Hematopoietic multipotent progenitor cell treated with erythropoietin and hydrocortisone succinate and interleukin-3 and kit ligand, for 4 days (in vitro differentiated cells): ENCODE data around the gene ZNHIT3.
A peak's percentile ranks its signal among the peaks of the same experiment; 100 is the strongest.
"Not testable (repeated sequence)": the region's sequence is repeated elsewhere in the genome, so short reads cannot be mapped to it uniquely, and the experiment has no call there.

Experiments used
- DNase-seq: peaks from one replicate; pipeline ENCODE4 v3.0.0-alpha.2; 2015

The ZNHIT3 gene

GRCh38 chr17:36485027-36485426 is 1.5 kb upstream of the ZNHIT3 start:
- DNase-seq = no peak

GRCh38 chr17:36485805-36486203 is 677 bp upstream of the ZNHIT3 start:
- no peak for DNase-seq

DNA sequence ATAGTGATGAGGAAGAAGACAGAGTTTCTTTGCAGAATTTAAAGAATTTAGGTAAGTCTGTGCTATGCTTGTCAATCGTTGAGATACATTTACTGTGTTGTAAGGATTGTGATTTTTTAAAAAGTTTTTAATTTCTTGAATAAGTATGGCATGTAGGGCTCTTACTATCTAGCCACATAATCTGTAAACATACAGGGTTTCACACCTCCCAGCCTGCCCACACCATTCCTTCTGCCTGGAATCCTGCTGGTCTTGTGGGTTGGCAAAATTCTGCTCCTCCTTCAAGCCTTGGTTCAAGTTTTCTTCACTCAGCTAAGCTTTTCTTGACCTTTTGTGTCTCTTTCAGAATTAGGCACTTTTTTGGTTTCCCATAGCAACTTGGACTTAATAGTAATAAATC is 7.5 kb downstream of the ZNHIT3 start:
- no peak for DNase-seq

- DNase-seq = no peak
Measured at GRCh38 chr17:36494674-36495073, 8.2 kb downstream of the ZNHIT3 start.

- peak; percentile 32 for DNase-seq
Measured at GRCh38 chr17:36495076-36495578, 8.6 kb downstream of the ZNHIT3 start.

GRCh38 chr17:36496018-36496789 is 9.7 kb downstream of the ZNHIT3 start:
- no peak for DNase-seq

DNA sequence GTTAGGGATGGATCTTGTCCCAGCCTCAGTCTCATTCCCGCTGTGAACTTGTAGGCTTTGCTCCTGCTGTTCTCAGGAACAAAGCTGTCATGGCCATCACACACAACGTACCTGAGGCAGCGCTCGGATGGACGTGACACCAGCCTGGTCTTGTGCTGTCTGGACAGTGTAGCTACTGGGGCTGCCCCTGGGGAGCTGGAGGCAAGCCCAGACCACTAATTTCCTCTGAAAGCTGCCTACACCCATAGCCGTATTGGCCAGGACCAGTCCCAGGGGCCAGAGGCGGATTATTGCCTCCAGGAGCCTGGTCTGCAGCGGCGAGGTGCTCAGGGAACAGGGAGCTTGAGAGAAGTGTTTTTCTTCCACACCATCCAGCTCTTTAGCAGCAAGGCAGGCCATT is 11.7 kb downstream of the ZNHIT3 start:
- no peak for DNase-seq

DNA sequence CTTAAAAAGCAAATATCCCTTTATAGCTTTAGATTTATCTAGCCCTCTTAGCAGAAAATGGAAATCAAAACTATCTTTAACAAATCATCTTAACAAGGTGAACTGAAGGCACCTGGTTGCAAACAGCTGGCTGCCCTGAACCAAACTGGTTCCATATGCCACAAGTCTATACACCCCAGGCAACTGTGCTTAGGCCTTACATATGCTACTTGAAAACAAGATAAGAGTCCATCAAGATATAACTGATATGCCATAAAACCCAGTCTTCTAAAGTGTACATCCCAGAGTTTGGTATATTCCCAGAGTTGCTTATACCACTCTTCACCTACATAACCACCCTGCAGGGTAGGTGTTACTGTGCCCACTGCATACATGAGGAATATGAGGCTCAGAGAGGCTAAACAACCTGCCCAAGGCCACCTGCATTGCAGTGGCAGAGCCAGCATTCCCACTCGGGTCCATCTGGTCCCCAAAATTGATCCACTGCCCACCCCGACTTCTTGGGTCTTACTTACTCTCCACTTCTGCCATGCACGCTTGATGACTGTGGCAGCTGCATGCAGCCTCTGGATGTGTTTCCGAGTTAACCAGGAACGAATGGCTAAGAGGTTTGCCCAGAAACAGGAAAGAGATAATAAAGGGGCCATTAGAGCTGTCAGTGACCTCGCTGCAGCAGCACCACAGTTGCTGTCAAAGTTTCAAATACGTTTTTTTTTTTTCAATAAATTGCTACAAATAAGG is 12.2 kb downstream of the ZNHIT3 start:
- no peak for DNase-seq

DNA sequence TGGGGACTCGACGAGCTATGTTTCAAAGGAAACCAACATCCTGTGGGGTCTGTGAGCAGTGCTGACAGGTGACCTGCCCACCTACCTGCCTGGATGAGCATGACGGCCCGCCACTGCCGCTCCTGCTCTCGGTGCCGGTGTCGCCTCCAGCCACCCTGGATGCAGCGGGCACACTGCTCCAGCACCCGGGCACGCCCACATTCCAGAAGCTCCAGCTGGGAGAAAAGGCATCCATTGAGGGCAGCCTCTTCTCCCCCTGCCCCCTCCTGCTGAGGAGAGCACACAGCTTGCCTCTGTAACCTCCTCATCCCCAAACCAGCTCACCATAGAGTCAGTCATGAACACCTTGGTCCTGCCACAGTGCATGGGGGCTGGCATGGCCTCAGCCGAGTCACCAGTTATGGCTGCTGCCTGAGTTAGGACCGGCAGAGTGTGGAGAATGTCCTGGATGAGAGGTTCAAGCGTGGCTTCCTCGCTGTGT is 14.3 kb downstream of the ZNHIT3 start:
- no peak for DNase-seq

DNA sequence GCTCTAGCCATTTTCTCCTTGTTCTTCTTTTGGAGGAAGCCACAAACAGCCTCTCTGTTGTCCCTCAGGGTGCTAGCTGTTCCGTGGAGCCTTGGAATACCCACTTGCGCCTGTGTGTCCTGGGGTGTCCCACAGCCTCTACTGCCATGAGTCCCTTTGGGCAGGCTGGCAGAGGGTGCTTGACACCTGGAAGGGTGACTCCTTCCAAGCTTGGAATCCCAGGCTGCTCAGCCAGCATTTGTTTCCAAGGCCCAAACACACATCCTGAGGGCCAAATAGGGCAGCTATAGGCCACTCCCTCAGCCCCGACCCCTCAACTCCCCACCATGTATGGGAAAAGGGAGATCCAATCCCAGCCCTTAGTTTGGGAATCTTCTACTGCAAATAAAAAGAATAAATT is 14.9 kb downstream of the ZNHIT3 start:
- no peak for DNase-seq

DNA sequence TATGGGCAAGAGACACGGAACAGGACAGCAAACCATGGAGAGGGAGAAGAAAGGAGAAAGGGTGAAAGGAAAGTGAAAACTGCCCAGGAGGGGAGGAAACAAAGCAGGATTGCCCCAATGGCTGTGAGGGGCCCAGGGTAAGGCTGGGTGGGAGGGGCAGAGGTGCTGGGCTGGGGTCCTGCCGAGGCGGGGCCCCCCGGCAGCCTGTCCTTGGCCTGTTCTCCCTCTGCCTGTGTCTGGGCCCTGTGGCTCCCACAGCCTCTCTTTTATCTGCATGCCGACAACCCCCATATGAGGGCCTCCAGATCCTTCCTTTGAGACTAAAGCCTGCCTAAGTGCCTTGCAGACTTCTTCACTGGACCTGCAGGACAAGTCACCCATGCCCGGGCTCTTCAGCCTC is 15.5 kb downstream of the ZNHIT3 start:
- no peak for DNase-seq

DNA sequence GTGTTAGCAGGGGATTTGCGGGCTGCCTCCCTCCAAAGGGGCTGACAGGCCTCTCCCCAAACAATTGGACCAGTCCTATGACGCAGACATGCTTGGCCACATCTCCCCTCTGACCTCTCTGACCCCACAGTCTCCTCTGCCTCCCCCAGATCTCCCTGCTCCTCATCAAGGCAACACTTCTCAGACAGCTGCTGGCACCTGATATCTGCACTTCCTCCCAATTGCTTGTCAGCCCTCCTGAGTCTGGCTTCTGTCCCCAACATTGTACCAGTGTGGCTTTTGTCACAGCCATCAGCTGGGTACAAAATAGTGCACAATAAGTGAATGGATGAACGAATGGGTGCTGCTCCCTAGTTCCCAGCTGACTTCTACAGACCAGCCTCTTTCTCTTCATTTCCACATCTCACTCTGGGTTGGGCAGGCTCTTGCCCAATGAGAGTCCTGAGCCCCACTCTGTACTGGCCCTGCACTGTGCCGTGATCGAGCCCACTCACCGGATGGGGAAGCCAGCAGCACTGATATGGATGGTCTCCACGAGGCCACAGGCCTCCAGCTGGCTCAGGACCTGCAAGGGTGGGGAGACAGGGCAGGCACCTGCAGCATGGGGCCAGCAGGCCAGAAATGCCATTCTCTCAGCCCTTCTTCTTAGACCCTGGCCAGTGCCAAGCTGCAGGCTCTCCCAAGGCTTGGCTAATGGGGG is 17.1 kb downstream of the ZNHIT3 start:
- DNase-seq = no peak

- DNase-seq = no peak
Measured at GRCh38 chr17:36504156-36504545, 17.7 kb downstream of the ZNHIT3 start.

DNA sequence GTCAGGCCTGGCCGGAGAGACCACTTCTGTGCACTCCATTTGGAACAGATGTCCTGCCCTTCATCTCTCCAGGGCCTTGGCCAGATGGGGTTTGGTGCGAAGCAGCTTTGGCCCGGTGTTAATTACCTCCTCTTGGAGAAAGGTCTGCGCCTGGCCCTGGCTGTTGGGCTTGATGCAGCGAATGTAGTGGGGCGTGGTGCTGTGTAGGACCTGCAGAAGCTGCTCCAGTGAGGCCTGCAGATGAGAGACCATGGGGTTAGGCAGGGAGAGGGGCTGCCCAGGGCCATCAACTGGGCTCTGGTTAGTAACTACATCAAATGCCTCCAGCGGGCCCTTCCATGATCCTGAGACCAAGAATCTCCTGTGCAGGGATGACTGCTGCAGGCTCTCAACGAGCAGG is 18.7 kb downstream of the ZNHIT3 start:
- no peak for DNase-seq

DNA sequence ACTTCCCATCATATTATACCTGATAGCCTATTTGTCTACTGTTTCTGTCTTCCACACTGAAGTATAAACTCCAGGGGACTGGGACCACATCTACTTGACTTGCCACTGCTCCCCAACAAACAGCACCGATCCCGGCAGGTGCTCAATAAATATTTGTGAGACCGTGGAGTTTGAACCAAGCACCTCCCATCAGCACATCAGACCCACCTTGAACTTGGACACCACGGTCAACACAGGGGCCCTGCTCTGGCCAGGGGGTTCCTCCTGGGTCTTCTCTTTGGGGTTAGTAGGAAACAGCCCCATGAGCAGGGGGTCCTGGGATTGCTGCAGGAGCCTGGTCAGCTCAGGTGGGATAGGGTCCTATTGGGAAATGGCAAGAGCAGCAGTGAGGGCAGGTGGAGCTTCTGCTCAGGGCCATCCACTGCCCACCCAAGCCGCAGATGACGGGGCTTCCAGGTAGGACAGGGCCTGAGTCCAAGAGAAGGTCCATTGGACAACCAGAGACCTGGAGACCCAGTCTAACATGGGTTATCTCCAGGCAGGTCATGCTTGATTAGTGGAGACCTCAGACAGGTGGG is 19.9 kb downstream of the ZNHIT3 start:
- DNase-seq = no peak

GRCh38 chr17:36506831-36507230 is 20.4 kb downstream of the ZNHIT3 start:
- no peak for DNase-seq

DNA sequence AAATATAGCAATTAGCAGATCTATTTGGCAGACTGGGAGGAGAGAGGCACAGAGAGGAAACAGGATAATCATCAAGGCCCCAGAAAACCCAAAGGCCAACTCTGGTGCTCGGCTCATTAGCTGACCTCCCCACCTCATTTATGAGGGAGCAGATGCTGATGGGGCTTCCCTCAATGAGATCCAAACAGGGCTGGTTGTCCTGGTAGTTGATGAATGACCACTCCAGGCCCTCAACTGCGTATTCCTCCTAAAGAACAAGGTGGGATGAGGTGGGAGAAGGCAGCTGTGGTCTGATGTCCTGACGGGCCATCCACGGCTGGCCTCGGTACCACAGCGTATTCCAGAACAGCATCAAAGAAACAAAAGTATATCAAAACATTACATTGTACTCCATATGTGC is 20.8 kb downstream of the ZNHIT3 start:
- no peak for DNase-seq

GRCh38 chr17:36508439-36508838 is 22.0 kb downstream of the ZNHIT3 start:
- not testable (repeated sequence) for DNase-seq

DNA sequence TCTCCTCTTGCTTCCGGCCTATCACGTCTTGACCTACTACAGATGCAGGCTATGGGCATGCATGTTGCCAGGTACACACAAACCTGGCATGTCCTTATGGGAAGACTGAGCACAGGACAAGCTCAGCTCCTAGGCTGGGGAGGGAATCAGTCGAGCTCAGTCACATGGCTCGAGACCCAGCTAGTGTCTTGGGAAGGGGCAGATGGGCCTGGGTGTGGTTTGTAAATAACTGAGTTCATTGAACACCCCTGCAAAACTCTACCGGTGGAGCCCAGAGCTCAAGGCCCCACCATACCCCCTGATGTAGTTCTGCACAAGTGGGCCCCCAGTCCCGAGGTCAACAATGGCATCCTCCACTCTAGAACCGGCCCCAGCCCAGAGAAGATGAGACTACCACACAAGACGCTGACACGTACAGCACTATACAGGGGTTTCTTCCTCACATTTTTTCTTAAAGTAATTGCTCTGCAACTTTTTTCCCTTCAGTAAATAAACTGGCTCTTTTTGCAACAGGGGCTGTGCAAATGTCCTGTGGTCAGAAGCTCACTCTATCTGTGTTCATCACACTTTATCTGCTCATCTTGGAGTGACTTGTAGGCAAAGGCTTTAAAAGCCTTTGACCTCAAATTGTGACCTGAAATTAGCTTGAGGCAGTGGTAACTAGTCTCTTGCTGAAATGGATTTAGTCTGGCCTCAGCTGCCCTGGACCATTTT is 22.9 kb downstream of the ZNHIT3 start:
- no peak for DNase-seq

- no peak for DNase-seq
Measured at GRCh38 chr17:36510636-36511035, 24.2 kb downstream of the ZNHIT3 start.

- no peak for DNase-seq
Measured at GRCh38 chr17:36511216-36511615, 24.7 kb downstream of the ZNHIT3 start.

DNA sequence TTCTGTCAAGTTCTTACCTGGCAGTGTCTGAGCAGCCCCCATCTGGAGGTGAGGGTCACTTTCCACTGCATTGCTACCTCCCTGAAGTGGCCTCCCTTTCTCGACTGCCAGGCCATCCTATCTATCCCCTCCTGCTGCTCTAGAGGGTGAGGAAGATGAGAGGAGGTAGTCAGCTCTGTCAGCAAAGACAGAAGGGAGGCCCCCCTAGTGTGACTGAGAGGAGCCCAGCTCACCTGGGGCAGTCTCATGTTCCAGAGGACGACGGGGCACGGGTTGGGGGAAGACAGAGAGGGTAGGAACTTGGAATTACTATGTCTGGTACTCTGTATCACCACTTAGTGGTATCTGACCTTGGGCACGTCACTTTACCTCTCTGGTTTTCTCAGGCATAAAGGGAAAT is 26.2 kb downstream of the ZNHIT3 start:
- no peak for DNase-seq

DNA sequence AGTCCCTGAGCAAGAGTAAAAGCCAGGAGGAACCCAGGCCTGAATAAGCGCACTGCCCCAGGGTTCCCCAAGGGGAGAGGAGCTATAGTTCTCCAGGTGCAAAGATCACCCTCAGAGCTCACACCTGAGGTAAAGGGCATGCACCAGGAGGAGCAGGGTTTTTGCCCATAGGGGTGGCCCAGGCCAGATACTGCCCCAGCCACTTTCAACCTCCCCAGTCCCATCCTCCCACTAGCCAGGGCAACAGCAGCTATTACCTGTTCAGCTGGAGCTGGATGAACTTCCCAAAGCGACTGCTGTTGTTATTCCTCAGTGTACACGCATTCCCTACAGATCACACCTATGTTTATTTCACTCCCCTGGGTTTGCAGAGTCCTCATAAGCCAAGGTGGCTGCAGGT is 28.4 kb downstream of the ZNHIT3 start:
- no peak for DNase-seq
